OCI-LY7 (cell line): ENCODE data around the gene TMEM51. TPM values are rescaled to one million over a fixed set of nuclear protein-coding genes. Genes with fewer than 3 reads are reported as not detected.

Experiments used
- BruUV-seq: library from RNA; stranded (reverse); fragments of 400-500 nt; replicated peaks from 2 replicates; lab custom pipeline; 2021; lab: Mats Ljungman, UMichigan
- CTCF ChIA-PET: fragments of 300-600 bp; sonication (Branson Sonifier 250); formaldehyde crosslinking; loops from one replicate; lab custom pipeline; 2022; ENCODE audit warnings: antibody characterized with exemption; ENCODE audit not compliant: unreplicated experiment; lab: Charles Lee
- POLR2A ChIA-PET: fragments of 300-600 bp; sonication (Branson Sonifier 250); formaldehyde crosslinking; loops from one replicate; lab custom pipeline; 2022; ENCODE audit warnings: antibody characterized with exemption; lab: Charles Lee
- DNase-seq: peaks from one replicate; pipeline ENCODE4 v3.0.0-alpha.2; 2015; ENCODE audit warnings: low spot score
- H2AFZ ChIP-seq: fragments of 200-600 bp; sonication (generic), shearing (Covaris generic); 2 replicates; pipeline ENCODE4 v1.6.1; 2014; ENCODE audit warnings: mild to moderate bottlenecking, antibody characterized with exemption, low read length, moderate library complexity
- H3K27ac ChIP-seq: fragments of 200-600 bp; sonication (generic); 2 replicates; pipeline ENCODE4 v1.5.1; 2014; ENCODE audit warnings: mixed run types, low read depth, mild to moderate bottlenecking, moderate library complexity, low read length, inconsistent platforms; ENCODE audit not compliant: poor library complexity, severe bottlenecking
- H3K36me3 ChIP-seq: fragments of 200-600 bp; sonication (generic); 2 replicates; pipeline ENCODE4 v1.6.1; 2014; ENCODE audit warnings: mild to moderate bottlenecking, antibody characterized with exemption, low read length, moderate library complexity, mixed read lengths; ENCODE audit not compliant: insufficient read depth
- H3K4me1 ChIP-seq: fragments of 200-600 bp; sonication (generic); 2 replicates; pipeline ENCODE4 v1.5.1; 2014; ENCODE audit warnings: mild to moderate bottlenecking, low read length; ENCODE audit not compliant: insufficient read depth, poor library complexity, severe bottlenecking
- H3K4me2 ChIP-seq: fragments of 200-600 bp; sonication (generic); 2 replicates; pipeline ENCODE4 v1.6.1; 2014; ENCODE audit warnings: mild to moderate bottlenecking, low read length
- H3K4me3 ChIP-seq: fragments of 200-600 bp; sonication (generic); 2 replicates; pipeline ENCODE4 v1.5.1; 2014; ENCODE audit warnings: mild to moderate bottlenecking, low read depth, low read length; ENCODE audit not compliant: poor library complexity, severe bottlenecking
- H3K79me2 ChIP-seq: fragments of 200-600 bp; sonication (generic); 2 replicates; pipeline ENCODE4 v1.6.1; 2016; ENCODE audit warnings: low read depth, mild to moderate bottlenecking, low read length, moderate library complexity, mixed read lengths; ENCODE audit not compliant: insufficient read depth
- H3K9me2 ChIP-seq: fragments of 200-600 bp; sonication (generic); 2 replicates; pipeline ENCODE4 v1.6.1; 2016; ENCODE audit warnings: mild to moderate bottlenecking, low read length, mixed read lengths; ENCODE audit not compliant: insufficient read depth
- H3K9me3 ChIP-seq: fragments of 200-600 bp; sonication (generic); 2 replicates; pipeline ENCODE4 v1.6.1; 2014; ENCODE audit warnings: mild to moderate bottlenecking, mixed run types, low read length, mixed read lengths
- H4K20me1 ChIP-seq: fragments of 200-600 bp; sonication (generic); 2 replicates; pipeline ENCODE4 v1.6.1; 2014; ENCODE audit warnings: mild to moderate bottlenecking, antibody characterized with exemption, low read length, moderate library complexity, mixed read lengths; ENCODE audit not compliant: insufficient read depth
- EZH2phosphoT487 ChIP-seq: fragments of 200-600 bp; sonication (generic); IDR thresholded peaks from 2 replicates; pipeline ENCODE4 v1.6.1; 2018; ENCODE audit warnings: low read depth, borderline replicate concordance, mild to moderate bottlenecking, mixed run types, antibody characterized with exemption, low read length, moderate library complexity, mixed read lengths
- intact Hi-C: fragments of 100-400 bp; cut with micrococcal nuclease; formaldehyde crosslinking; loops from one replicate; pipeline ENCODE4 v1.10.0; 2022; ENCODE audit not compliant: unreplicated experiment
- total RNA-seq, 2 experiments: library from RNA; depleted of rRNA in 1 of 2; stranded (reverse); fragments of >200 nt in 1 of 2; shearing (Covaris generic) in 1 of 2; gene quantifications; 2 replicates each; pipeline ENCODE4 v1.2.3, GENCODE V29; 2014 to 2022
- TF ChIP-seq, protein P1 (sequence below): fragments of 200-600 bp; sonication (generic); conservative IDR thresholded peaks from 2 replicates; pipeline ENCODE4 v1.5.1; 2014; ENCODE audit warnings: mild to moderate bottlenecking, antibody characterized with exemption, low read length, moderate library complexity, mixed read lengths

The TMEM51 gene
- total RNA-seq, 2 experiments from 2014 or later, result not detected

GRCh38 chr1:15185617-15186016 lies 32.1 kb downstream of the TMEM51 start:
- POLR2A ChIA-PET, result no interaction called here
- no peak for TF ChIP-seq EZH2phosphoT487
- TF ChIP-seq, protein P1, sequence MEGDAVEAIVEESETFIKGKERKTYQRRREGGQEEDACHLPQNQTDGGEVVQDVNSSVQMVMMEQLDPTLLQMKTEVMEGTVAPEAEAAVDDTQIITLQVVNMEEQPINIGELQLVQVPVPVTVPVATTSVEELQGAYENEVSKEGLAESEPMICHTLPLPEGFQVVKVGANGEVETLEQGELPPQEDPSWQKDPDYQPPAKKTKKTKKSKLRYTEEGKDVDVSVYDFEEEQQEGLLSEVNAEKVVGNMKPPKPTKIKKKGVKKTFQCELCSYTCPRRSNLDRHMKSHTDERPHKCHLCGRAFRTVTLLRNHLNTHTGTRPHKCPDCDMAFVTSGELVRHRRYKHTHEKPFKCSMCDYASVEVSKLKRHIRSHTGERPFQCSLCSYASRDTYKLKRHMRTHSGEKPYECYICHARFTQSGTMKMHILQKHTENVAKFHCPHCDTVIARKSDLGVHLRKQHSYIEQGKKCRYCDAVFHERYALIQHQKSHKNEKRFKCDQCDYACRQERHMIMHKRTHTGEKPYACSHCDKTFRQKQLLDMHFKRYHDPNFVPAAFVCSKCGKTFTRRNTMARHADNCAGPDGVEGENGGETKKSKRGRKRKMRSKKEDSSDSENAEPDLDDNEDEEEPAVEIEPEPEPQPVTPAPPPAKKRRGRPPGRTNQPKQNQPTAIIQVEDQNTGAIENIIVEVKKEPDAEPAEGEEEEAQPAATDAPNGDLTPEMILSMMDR, result no peak
- intact Hi-C loops, result no loop called here
- H3K27ac ChIP-seq, result no peak overlapping the region
- H3K36me3 ChIP-seq, result no peaks in the 10 kb centered on the region
- no peak overlapping the region for H2AFZ ChIP-seq
- BruUV-seq, result no TSS peak
- CTCF ChIA-PET, result no interaction called here
- H3K79me2 ChIP-seq, result no peaks in the 10 kb centered on the region
- H4K20me1 ChIP-seq, result no peaks in the 10 kb centered on the region
- no peaks in the 10 kb centered on the region for H3K9me3 ChIP-seq
- H3K4me1 ChIP-seq, result no peaks in the 10 kb centered on the region
- H3K4me2 ChIP-seq, result no peak overlapping the region
- DNase-seq, result no peak
- no peaks in the 10 kb centered on the region for H3K9me2 ChIP-seq
- no peak overlapping the region for H3K4me3 ChIP-seq

GRCh38 chr1:15186073-15186845 lies 32.7 kb downstream of the TMEM51 start:
- Histone ChIP-seq H3K36me3 (no peaks in the 10 kb centered on the region), H2AFZ (no peak overlapping the region), H3K79me2 (no peaks in the 10 kb centered on the region), H4K20me1 (no peaks in the 10 kb centered on the region), H3K4me1 (no peaks in the 10 kb centered on the region), H3K4me3 (no peak overlapping the region), H3K4me2 (no peak overlapping the region), H3K9me2 (no peaks in the 10 kb centered on the region), H3K27ac (no peak overlapping the region), H3K9me3 (no peaks in the 10 kb centered on the region)
- no TSS peak for BruUV-seq
- ChIA-PET POLR2A (no interaction called here), CTCF (no interaction called here)
- intact Hi-C loops, result no loop called here
- TF ChIP-seq EZH2phosphoT487, result no peak
- TF ChIP-seq, protein P1, result no peak
- no peak for DNase-seq

GRCh38 chr1:15186846-15187151 lies 33.3 kb downstream of the TMEM51 start:
- no peak for DNase-seq

More at GRCh38 chr1:15186846-15187151, 33.3 kb downstream of the TMEM51 start:
- H3K4me1 ChIP-seq, result no peaks in the 10 kb centered on the region
- ChIA-PET CTCF (no interaction called here), POLR2A (no interaction called here)
- no peaks in the 10 kb centered on the region for H3K9me2 ChIP-seq
- H3K9me3 ChIP-seq, result no peaks in the 10 kb centered on the region
- H4K20me1 ChIP-seq, result no peaks in the 10 kb centered on the region
- no peaks in the 10 kb centered on the region for H3K79me2 ChIP-seq
- no peaks in the 10 kb centered on the region for H3K36me3 ChIP-seq
- H3K4me3 ChIP-seq, result no peak overlapping the region
- no peak overlapping the region for H2AFZ ChIP-seq
- no peak for TF ChIP-seq EZH2phosphoT487
- TF ChIP-seq, protein P1, result no peak
- intact Hi-C loops, result no loop called here
- H3K27ac ChIP-seq, result no peak overlapping the region
- BruUV-seq, result no TSS peak
- H3K4me2 ChIP-seq, result no peak overlapping the region
